Suprapubic skin (tissue), 4 donors: ENCODE results near the gene FAM241A.

Experiments used
- EP300 ChIP-seq: sonication (generic); formaldehyde crosslinking; IDR thresholded peaks from one replicate; pipeline ENCODE4 v1.6.1; 2017; ENCODE audit warnings: antibody characterized with exemption
- POLR2A ChIP-seq, 2 donors: fragments of 450-650 bp; IDR thresholded peaks; one replicate each; pipeline ENCODE4 v1.6.1; 2017; ENCODE audit warnings: antibody characterized with exemption in 2 of 2, mild to moderate bottlenecking in 2 of 2, moderate library complexity in 2 of 2
- POLR2AphosphoS5 ChIP-seq, 3 donors: sonication (generic); formaldehyde crosslinking; IDR thresholded peaks; one replicate each; pipeline ENCODE4 v1.6.1; 2017; ENCODE audit warnings: antibody characterized with exemption in 3 of 3
- TF ChIP-seq, protein P1 (sequence below), 2 donors: fragments of 200-600 bp in 1 of 2; fragments of 450-650 bp in 1 of 2; sonication (generic) in 1 of 2; IDR thresholded peaks; one replicate each; pipeline ENCODE4 v1.5.1; 2016 to 2019; ENCODE audit warnings: antibody characterized with exemption in 2 of 2, mild to moderate bottlenecking in 1 of 2, moderate library complexity in 1 of 2

DNA sequence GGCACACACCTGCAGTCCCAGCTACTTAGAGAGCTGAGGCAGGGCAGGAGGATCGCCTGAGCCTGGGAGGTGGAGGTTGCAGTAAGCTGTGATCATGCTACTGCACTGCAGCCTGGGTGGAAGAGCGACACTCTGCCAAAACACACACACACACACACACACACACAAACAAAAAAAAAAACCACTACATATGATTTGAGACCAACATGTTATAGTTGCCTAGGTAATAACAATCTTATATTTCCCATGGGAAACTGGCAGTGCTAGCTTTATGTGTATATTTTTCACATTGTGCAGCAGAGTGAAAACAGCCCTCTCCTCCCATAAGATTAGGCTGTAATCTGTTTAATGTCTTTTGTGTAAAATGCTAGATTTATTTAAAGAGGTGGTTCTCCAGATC is 3.1 kb upstream of the FAM241A start:
- TF ChIP-seq, protein P1, sequence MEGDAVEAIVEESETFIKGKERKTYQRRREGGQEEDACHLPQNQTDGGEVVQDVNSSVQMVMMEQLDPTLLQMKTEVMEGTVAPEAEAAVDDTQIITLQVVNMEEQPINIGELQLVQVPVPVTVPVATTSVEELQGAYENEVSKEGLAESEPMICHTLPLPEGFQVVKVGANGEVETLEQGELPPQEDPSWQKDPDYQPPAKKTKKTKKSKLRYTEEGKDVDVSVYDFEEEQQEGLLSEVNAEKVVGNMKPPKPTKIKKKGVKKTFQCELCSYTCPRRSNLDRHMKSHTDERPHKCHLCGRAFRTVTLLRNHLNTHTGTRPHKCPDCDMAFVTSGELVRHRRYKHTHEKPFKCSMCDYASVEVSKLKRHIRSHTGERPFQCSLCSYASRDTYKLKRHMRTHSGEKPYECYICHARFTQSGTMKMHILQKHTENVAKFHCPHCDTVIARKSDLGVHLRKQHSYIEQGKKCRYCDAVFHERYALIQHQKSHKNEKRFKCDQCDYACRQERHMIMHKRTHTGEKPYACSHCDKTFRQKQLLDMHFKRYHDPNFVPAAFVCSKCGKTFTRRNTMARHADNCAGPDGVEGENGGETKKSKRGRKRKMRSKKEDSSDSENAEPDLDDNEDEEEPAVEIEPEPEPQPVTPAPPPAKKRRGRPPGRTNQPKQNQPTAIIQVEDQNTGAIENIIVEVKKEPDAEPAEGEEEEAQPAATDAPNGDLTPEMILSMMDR (IDR thresholded peaks at IDR 0.05), result no peak
- TF ChIP-seq POLR2A (IDR thresholded peaks at IDR 0.05) (no peak), POLR2AphosphoS5 (IDR thresholded peaks at IDR 0.05) (no peak), EP300 (no peak)
